ENCODE results near the gene ATF4.

DNA sequence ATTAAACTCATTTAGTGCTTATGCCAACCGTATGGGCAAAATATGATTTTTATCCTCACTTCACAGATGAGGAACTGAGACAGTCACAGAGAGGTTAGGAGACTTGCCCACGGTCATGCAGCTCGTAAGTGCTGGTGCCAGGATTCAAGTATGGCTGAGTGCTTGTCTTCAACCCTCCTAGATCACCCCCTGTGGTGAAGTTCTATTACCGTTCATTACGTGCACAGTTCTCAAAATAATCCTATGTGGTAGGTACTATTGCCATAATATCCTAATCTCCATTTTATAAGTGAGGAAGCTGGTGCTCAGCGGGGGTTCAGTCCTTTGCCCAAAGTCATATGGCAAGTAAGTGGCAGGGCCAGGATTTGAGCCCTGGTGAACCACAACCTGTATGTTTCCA lies 16.7 kb upstream of the ATF4 start:
- TF ChIP-seq CTCF (IDR thresholded peaks at IDR 0.05) (no peak), POLR2AphosphoS5 (IDR thresholded peaks at IDR 0.05) (no peak)

Data from stomach (tissue), 4 donors.